Measurements from ENCODE around the gene NKAIN1. TPM values are rescaled to one million over a fixed set of nuclear protein-coding genes. Genes with fewer than 3 reads are reported as not detected.

The NKAIN1 gene
- polyA plus RNA-seq, 1 donor from 2014 or later: 33.4 TPM

GRCh38 chr1:31159323-31159722, 80.4 kb downstream of the NKAIN1 start:
- Histone ChIP-seq H3K27ac (ENCODE audit: low read length) (no peak overlapping the region), H3K4me2 (ENCODE audit: low read length) (no peak overlapping the region), H3K9ac (ENCODE audit: low read length) (no peak overlapping the region), H3K79me2 (replicated peaks; ENCODE audit: insufficient read depth, low read length) (no peaks in the 10 kb centered on the region), H3K4me3 (ENCODE audit: low read length) (no peak overlapping the region), H3K27me3 (ENCODE audit: insufficient read depth, low read depth, low read length) (no peaks in the 10 kb centered on the region), H3K36me3 (ENCODE audit: insufficient read depth, low read length) (no peaks in the 10 kb centered on the region), H3F3A (ENCODE audit: insufficient read depth, low read length, poor library complexity, severe bottlenecking) (no peaks in the 10 kb centered on the region), H2AFZ (ENCODE audit: low read depth, low read length) (no peak overlapping the region), H3K9me2 (ENCODE audit: insufficient read depth, low read length) (no peaks in the 10 kb centered on the region), H3K9me3 (ENCODE audit: low read length) (no peaks in the 10 kb centered on the region), H4K20me1 (ENCODE audit: insufficient read depth) (no peaks in the 10 kb centered on the region)
- no peak for TF ChIP-seq EZH2 (IDR thresholded peaks at IDR 0.05; ENCODE audit: borderline replicate concordance, insufficient read depth, low read length, poor library complexity, severe bottlenecking)

GRCh38 chr1:31155216-31155806, 84.4 kb downstream of the NKAIN1 start:
- H3K4me3 ChIP-seq (ENCODE audit: low read length): peak overlapping the region; percentile 69
- H4K20me1 ChIP-seq (ENCODE audit: insufficient read depth): no peaks in the 10 kb centered on the region
- H3K4me2 ChIP-seq (ENCODE audit: low read length): peak overlapping the region; percentile 23
- H3K27me3 ChIP-seq (ENCODE audit: insufficient read depth, low read depth, low read length): no peaks in the 10 kb centered on the region
- H3K36me3 ChIP-seq (ENCODE audit: insufficient read depth, low read length): no peaks in the 10 kb centered on the region
- no peaks in the 10 kb centered on the region for H3K9me2 ChIP-seq (ENCODE audit: insufficient read depth, low read length)
- no peak overlapping the region for H3K27ac ChIP-seq (ENCODE audit: low read length)
- H3K9ac ChIP-seq (ENCODE audit: low read length): peak overlapping the region; percentile 69
- peak overlapping the region; percentile 51 for H2AFZ ChIP-seq (ENCODE audit: low read depth, low read length)
- TF ChIP-seq CTCF (IDR thresholded peaks at IDR 0.05; ENCODE audit: poor library complexity, severe bottlenecking) (no peak), MXI1 (conservative IDR thresholded peaks at IDR 0.05; ENCODE audit: poor library complexity, severe bottlenecking) (peak; percentile 54), EP300 (conservative IDR thresholded peaks at IDR 0.05; ENCODE audit: poor library complexity, severe bottlenecking) (peak; percentile 19), POLR2AphosphoS5 (IDR thresholded peaks at IDR 0.05) (peak; percentile 31), SMC3 (conservative IDR thresholded peaks at IDR 0.05; ENCODE audit: poor library complexity) (peak; percentile 30)
- no peaks in the 10 kb centered on the region for H3K79me2 ChIP-seq (replicated peaks; ENCODE audit: insufficient read depth, low read length)
- H3K9me3 ChIP-seq (ENCODE audit: low read length): no peaks in the 10 kb centered on the region
- no peaks in the 10 kb centered on the region for H3F3A ChIP-seq (ENCODE audit: insufficient read depth, low read length, poor library complexity, severe bottlenecking)

- Histone ChIP-seq H3K9ac (ENCODE audit: low read length) (peak overlapping the region; percentile 72), H3K9me3 (ENCODE audit: low read length) (no peaks in the 10 kb centered on the region), H4K20me1 (ENCODE audit: insufficient read depth) (no peaks in the 10 kb centered on the region), H3K4me3 (ENCODE audit: low read length) (peak overlapping the region; percentile 69), H3K27me3 (ENCODE audit: insufficient read depth, low read depth, low read length) (no peaks in the 10 kb centered on the region), H3K9me2 (ENCODE audit: insufficient read depth, low read length) (no peaks in the 10 kb centered on the region), H3K36me3 (ENCODE audit: insufficient read depth, low read length) (no peaks in the 10 kb centered on the region), H3F3A (ENCODE audit: insufficient read depth, low read length, poor library complexity, severe bottlenecking) (no peaks in the 10 kb centered on the region), H3K4me2 (ENCODE audit: low read length) (peak overlapping the region; percentile 19), H2AFZ (ENCODE audit: low read depth, low read length) (peak overlapping the region; percentile 76), H3K79me2 (replicated peaks; ENCODE audit: insufficient read depth, low read length) (no peaks in the 10 kb centered on the region), H3K27ac (ENCODE audit: low read length) (peak overlapping the region; percentile 71)
- TF ChIP-seq EP300 (conservative IDR thresholded peaks at IDR 0.05; ENCODE audit: poor library complexity, severe bottlenecking) (peak; percentile 13), RAD21 (conservative IDR thresholded peaks at IDR 0.05) (peak; percentile 16), MXI1 (conservative IDR thresholded peaks at IDR 0.05; ENCODE audit: poor library complexity, severe bottlenecking) (no peak), TAF1 (IDR thresholded peaks at IDR 0.05; ENCODE audit: low read depth) (peak; percentile 47), CTCF (IDR thresholded peaks at IDR 0.05; ENCODE audit: poor library complexity, severe bottlenecking) (no peak), SMC3 (conservative IDR thresholded peaks at IDR 0.05; ENCODE audit: poor library complexity) (peak; percentile 19), POLR2AphosphoS5 (IDR thresholded peaks at IDR 0.05) (peak; percentile 81), REST (IDR thresholded peaks at IDR 0.05; ENCODE audit: borderline replicate concordance) (peak; percentile 82)
Observed at GRCh38 chr1:31154632-31155215, 85.0 kb downstream of the NKAIN1 start.

All from neural cell (in vitro differentiated cells).